NCI-H1930 (cell line): Measurements from ENCODE around the gene PLP2.
"Not testable (repeated sequence)": the region's sequence is repeated elsewhere in the genome, so short reads cannot be mapped to it uniquely, and the experiment has no call there.

Source experiments
- DNase-seq, 2 experiments: peaks; one replicate each; lab custom pipeline; 2025; lab: John Stamatoyannopoulos, UW

The PLP2 gene

GRCh38 chrX:49163555-49164419 is 7.9 kb upstream of the PLP2 start:
- peak; percentile 58 to 86 for DNase-seq

DNA sequence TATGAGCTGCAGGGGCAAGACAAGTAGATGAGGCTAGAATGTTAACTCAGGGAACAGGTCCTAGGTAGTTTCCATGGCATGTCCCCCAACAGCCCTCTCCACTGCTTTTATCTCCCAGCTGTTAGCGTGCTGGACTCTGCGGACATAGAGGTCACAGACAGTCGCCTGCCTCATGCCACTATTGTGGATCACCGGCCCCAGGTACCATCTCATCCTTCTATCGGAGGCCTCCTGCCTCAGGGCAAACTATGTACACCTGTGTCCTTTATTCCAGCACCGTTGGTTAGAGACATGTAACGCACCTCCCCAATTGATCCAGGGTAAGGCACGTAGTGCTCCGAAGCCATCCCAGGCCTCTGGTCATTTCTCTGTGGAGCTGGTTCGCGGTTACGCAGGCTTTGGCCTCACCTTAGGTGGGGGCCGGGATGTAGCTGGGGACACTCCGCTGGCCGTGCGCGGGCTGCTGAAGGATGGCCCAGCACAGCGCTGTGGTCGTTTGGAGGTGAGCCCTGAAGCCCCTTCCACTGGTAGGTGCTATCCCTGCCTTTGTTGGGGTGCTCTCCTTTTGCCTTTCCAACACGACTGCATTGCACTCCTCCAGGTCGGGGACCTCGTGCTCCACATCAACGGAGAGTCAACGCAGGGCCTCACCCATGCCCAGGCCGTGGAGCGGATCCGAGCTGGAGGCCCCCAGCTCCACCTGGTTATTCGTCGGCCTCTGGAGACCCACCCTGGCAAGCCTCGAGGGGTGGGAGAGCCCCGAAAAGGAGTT is 6.9 kb upstream of the PLP2 start:
- DNase-seq: no peak

DNA sequence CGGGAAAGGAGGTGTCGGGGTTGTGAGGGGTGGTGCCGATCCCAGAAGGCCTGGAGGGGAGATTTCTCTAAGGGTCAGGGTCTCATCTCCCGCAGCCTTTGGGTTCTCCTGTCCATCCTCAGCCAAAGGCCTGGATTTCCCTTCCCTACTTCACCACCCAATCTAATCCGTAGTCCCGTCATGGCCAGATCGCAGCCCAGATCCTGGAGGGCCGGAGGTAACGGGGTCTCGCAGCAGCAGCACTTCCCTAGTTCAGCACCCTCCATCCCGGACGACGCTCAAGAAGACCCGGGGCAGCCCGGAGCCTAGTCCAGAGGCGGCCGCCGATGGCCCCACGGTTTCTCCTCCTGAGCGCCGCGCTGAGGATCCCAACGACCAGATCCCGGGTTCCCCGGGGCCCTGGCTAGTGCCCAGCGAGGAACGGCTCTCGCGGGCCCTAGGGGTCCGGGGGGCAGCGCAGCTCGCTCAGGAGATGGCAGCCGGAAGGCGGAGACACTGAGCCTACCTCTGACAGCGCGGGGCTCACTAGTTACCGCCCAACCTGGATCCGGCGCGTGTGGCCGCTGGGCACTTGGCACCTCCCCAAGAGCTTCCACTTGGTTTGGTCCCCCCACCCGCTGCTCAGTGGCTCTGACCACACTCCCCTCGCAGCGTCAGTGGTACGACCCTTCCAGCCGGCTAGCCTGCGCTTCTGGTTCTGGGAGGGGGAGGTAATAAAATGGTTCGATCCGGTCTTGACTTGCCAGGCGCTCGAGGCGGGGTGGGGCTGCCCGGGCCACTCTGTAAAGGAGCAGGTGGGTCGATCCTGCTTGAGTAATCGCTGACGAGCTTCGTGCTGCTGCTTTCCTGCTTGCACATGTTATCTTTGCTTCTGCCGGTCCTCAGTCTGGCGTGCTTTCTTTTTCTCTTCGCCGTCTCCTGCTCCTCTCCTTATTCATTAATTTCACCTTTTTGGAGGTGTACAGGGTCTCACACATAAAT is 5.5 kb upstream of the PLP2 start:
- DNase-seq: no peak

DNA sequence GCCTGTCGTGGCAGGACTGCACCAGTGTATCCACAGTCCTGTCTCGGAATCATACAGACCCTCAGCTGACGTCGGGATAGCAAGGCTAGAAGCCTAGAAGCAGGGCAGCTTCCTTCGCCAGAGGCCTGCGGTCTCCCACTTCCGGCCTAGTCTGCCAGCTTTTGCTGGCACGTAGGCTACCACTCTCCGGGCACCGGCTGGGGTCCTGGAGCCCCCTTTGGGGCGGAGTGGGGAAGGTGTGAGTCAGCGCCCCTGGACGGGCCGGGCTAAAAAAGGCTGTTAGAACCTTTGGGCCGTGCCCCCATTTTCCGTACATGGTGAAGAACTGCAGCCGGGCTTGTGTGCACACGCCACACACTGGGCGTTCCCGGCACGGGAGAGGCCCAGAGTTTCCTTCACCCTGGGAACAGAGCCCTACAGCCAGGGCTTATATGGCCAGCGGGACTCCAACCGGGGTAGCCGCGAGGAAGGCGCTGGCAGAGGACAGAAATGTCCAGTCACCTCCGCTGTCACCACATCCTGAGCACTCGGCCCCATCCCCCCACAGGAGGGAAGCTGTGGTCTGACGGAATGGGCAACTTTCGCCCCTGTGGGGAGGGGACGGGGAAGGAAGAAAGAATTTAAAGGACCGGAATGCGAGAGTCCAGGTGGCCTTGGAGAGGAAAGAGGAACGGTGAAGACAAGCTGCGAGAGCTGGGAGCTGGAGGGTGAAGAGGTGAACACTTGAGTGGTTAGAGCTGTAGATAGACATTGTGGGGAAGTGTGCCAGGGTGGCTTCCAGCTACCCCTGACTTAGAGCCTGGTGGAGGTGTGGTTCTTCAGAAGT is 4.6 kb upstream of the PLP2 start:
- no peak for DNase-seq

GRCh38 chrX:49167740-49168108 is 4.0 kb upstream of the PLP2 start:
- DNase-seq: no peak

DNA sequence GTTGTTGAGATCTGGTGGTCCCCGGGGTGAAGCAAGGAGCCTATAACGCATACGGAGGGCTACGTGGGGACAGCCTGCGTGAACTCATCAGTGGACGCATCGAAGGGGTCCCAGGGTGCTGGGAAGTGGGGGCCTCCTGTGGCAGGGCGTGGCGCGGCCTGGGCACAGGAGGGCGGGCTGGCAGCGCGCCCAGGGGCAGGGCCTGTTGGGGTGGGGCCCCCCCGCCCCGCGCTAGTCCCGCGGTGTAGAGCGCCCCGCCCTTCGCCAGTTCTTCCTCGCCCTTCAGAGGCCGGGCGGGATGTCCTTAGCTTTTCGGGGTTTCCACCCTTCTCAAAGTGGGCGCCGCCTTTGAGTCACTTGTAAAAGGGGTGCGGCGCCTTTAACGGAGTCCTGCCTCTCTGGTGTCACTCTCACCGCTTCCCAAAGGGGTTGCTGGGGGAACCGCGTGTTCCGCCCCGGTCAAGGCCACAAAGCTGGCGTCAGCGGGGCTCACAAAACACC is 632 bp downstream of the PLP2 start:
- DNase-seq: peak in 1 of 2 experiments; percentile 41

DNA sequence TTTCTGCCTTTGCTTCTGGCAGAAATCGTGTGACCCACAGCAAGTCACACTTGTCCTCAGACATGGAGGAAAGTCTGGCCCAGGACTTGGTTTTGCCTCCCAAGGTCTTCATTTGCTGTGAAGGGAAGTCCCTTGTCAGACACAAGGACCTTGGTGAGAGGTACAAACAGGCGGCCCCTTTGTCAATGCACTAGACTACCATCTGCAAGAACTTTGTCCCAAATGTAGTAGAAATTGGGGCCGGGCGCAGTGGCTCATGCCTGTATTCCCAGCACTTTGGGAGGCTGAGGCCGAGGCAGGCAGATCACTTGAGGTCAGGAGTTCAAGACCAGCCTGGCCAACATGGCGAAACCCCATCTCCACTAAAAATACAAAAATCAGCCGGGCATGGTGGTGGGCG is 1.8 kb downstream of the PLP2 start:
- not testable (repeated sequence) for DNase-seq

GRCh38 chrX:49174723-49175122 is 3.0 kb downstream of the PLP2 start:
- no peak for DNase-seq

DNA sequence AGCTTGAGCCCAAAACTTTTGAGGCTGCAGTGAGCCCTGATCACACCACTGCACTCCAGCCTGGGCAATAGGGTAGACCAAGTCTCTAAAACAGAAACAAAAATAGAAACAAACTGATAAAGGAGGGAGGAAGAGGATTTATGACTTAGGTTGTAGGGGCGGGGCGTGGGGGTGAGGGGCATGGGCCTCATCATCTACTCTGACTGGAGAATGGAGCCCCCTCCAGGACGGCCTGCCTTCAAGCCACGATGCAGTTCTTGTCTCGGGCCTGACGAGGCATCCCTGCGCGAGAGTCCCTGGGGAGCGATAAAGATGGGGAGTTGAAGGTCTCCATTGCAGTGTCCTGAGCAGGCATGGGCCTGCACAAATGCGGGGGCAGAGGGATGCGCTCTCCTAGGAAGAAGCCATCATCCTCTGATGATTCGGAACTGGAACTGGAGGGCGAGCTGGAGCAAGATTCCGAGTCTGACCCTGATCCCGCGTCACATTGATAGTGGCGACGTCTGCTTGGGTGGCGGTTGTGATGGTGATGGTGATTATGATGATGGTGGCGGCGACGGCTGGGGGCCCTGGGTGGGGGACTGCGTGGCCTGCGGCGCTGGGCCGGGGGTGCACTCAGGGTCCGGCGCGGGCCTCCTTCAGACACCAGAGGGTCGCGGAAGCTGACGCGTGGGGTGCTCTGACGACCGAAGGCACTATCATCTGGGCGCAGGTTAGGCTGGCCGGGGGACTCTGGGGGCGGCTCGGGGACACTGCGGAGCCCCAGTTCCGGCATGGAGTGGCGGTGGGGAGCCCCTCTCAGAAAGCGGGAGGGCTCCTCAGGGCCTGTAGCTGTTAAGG is 4.0 kb downstream of the PLP2 start:
- no peak for DNase-seq

DNA sequence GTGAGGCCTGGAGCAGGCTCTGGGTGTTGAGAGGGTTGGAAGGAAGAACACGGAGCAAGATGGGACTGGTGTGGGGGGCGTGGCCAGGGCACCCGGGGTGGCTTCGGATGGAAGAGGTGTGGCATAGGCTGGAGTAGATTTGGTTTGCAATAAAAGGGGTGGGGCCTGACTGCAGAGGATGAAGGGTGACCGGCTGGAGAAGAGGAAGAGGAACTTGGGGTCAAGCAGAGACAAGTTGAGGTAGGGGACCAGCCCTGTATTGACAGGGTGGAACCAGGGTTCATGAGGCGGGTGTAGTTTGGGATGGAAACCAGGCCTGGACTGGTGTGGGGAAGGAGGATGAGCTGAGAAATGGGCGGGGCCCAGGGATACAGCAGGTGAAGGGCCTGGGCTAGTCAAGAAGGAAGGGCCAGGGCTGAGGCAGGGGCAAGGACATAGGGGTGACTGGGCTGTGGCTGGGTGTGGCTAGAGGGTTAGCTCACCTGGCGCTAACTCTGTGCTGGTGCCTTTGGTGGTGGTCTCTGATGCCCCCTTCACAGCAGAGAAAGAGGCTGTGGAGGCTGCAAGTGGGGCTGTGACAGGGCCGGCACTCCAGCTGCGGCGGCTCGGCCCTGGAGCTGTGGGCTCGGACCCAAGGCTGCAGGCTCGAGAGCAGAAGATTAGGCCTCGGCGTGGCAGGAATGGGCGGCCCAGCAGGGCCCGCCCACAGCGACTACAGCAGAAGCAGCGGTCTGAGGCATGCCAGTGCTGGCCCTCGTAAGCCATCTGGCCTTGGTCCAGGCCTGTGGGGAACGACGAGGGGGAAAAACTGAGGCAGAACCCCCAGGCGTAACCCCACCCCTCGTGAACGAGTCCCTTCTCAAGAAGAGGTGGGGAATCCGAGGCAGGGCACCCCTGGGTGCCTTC is 5.0 kb downstream of the PLP2 start:
- no peak for DNase-seq

- DNase-seq: no peak
These were observed 5.7 kb downstream of the PLP2 start for GRCh38 chrX:49177338-49177833.

- no peak for DNase-seq
These were observed 6.3 kb downstream of the PLP2 start for GRCh38 chrX:49177873-49178480.

DNA sequence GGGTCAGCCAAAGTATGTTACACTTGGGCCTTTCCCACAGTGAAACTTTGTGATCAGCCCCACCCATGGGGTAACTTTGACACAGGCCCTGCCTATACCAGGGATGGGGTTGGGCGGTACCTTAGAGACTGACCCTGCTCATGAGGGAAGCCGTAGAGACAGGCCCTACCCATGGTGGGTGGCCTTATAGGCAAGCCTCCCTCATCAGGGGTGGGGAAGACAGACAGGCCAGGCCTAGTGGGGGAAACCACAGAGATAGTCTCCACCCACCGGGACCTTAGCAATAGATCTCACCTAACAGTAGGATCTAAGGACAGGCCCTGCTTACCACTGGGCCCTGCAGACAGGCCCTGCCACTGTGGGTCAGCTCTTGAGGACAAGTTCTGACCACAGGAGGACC is 6.8 kb downstream of the PLP2 start:
- no peak for DNase-seq

DNA sequence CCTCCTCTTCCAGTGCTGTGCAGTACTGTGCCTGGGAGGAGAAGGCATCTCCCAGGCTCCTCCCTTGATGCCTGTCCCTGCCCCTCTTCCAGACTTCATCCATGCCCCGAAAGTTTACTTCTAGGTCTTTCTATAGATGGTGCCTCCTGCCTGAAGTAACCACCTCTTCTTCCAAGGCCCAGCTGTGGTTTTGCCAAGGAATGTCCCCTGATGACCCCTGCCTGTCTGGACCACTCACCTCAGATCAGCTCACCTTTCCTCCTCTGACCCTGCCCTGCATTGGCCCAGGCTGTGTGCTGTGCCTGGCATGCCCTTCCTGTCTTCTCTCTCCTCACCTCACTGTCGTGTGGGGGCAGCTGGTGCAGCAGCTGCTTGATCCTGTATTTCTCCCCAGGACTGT is 7.7 kb downstream of the PLP2 start:
- no peak for DNase-seq

- no peak for DNase-seq
These were observed 12.1 kb downstream of the PLP2 start for GRCh38 chrX:49183701-49184281.

DNA sequence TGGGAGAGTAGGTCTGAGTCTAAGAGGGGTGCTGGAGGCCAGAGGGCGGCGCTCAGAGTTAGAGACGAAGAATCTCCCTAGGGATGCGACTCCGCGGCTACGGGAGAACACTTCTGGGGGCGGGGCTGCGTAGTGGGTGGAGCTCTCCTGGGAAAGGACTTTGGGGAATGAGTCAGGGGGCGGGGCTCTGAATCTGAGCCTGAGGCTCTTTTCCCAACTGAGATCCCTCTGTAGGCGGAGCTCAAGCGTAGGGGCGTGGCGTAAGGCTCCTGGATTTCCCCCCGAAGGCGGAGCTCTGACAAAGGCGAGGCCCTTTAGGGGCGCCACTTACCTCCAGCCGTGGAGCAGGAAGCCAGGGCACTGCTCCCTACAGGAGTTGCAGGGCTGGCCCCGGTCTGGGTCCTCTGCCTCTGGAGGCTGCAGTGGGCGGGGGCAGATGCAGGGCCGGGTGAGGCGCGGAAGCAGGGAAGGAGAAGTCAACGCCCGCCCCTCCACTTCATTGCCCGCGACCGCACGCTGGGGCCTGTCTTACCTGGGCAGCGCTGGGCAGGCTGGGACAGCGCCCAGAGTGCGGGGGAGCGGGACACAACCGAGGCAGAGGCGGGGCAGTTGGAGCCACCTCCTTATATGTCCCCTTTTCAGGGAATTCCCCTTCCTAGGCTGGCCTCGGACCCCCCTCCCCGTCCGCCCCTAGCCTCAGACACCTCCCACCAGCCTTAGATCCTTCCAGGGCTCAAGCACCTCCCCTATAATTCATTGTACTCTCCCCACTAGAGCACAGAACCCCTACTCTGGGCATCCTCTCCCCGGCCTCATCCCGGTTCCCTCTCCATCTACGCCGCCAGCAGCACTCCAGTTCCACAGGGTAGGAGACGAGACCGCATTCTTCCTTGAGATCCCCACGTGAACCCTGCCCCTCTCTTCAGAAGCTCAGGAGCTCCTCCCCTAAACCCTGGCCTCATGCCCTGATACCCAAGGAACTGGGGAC is 12.9 kb downstream of the PLP2 start:
- no peak for DNase-seq
